HG02623 (cell line): ENCODE measurements around the gene ZMYM2.
"Not testable (repeated sequence)": the region's sequence is repeated elsewhere in the genome, so short reads cannot be mapped to it uniquely, and the experiment has no call there.

ENCODE experiments used
- ATAC-seq: cut with Tn5 transposase; IDR thresholded peaks from one replicate; pipeline ENCODE4 v1.9.1; 2021; ENCODE audit warnings: moderate library complexity; ENCODE audit not compliant: unreplicated experiment

Gene ZMYM2

DNA sequence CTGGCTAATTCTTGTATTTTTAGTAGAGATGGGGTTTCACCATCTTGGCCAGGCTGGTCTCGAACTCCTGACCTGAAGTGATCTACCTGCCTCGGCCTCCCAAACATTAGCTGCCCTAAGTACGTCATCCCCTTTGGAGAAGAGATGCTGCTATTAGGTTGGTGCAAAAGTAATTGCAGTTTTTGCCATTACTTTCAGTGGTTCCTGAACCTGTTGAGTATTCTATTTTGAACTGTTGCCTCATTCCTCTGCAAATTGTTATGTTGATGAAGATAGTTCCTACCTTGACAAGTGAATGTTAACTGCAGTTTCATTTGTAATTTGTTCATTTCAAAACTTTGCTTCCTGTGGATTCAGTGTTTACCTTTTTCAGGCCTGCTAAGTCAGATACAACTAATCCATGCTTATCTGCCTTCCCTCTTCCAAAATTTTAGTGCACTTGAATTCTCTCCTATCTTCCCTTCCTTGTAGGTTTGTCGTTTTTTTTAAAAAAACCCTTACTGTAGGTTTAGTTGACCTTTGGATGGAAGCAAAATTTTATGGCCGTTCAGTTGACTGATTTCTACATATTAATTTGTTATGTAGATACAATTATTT is 24.0 kb downstream of the ZMYM2 start:
- no peak for ATAC-seq

DNA sequence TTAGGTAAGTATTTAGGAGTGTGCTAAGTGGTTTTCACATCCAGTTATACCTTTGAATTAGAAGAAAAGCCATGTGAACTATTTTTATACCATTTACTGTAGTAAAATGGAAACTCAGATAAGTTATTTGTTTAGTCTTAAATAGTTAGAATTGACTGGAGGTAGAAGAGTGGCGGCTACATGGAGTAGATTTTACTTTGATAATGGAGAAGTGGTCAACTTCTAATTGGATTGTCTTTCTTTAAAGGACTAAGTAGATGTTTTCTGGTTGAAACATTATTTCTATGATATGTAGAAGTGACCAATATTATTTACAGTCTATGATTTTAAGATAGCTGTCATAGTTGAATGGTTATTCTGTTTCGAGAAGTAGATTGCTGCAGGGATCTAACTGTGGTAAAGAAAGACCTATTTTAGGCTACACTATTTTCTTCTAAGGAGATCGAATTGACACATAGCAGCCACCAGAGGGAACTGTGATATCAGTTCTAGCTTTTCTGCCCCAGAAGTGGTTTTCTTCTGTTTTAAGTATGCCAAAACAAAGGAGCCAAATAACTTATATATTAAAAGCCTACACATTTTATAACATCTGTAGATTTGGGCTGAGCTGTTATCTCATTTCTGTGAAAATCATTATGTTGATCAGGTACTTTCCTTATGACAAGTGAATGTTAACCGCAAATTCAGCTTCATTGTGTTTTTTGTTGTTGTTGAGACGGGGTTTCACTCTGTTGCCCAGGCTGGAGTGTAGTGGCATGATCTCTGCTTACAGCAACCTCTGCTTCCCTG is 26.1 kb downstream of the ZMYM2 start:
- peak; percentile 57 for ATAC-seq

DNA sequence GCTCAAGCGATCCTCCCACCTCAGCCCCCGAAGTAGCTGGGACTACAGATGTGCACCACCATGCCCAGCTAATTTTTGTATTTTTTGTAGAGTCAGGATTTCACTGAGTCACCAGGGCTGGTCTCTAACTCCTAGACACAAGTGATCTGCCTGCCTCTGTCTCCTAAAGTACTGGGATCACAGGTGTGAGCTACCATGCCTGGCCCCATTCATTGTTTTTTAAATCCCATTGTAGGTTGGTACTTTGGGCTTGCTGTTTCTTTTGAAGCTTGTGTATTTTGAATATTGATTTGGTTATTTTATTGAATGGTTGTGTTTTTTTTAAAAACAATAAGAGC is 26.7 kb downstream of the ZMYM2 start:
- ATAC-seq: no peak

DNA sequence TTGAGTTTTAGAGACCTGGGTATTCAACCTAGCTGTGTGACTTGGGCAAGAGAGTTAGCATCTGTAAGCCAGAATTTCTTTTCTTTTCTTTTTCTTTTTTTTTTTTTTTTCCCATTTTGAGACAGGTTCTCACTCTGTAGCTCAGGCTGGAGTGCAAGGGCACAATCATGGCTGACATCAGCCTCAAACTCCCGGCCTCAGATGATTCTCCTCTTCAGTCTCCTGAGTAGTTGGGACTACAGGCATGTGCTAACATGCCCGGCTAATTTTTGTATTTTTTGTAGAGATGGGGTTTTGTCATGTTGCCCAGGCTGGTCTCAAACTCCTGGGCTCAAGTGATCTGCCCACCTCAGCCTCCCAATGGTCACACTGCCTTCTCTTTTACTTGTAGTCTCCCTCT is 33.0 kb downstream of the ZMYM2 start:
- ATAC-seq: no peak

DNA sequence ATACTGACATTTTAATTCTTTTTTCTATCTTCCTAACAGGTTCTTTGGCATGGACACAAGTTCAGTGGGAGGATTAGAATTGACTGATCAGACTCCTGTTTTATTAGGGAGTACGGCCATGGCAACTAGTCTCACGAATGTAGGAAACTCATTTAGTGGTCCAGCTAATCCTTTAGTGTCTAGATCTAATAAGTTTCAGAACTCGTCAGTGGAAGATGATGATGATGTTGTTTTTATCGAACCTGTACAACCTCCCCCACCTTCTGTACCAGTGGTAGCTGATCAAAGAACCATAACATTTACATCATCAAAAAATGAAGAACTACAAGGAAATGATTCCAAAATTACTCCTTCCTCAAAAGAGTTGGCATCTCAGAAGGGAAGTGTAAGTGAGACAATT is 34.5 kb downstream of the ZMYM2 start:
- ATAC-seq: no peak

DNA sequence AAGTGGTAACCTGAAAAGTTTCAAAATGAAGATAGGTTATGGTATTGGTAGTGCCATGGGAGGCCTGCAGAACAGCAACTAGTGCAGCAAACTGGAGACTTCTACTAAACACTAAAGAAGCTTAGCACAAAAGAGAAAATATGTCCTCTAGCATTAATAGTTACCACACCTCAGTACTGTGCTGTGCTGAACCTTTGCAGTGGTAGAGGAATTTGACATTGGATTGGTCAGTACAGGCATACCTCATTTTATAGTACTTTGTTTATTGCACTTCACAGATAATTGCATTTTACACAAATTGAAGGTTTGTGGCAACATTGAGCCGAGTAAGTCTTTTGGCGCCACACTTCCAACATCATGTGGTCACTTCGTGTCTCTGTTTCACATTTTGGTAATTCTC is 40.4 kb downstream of the ZMYM2 start:
- ATAC-seq: no peak

DNA sequence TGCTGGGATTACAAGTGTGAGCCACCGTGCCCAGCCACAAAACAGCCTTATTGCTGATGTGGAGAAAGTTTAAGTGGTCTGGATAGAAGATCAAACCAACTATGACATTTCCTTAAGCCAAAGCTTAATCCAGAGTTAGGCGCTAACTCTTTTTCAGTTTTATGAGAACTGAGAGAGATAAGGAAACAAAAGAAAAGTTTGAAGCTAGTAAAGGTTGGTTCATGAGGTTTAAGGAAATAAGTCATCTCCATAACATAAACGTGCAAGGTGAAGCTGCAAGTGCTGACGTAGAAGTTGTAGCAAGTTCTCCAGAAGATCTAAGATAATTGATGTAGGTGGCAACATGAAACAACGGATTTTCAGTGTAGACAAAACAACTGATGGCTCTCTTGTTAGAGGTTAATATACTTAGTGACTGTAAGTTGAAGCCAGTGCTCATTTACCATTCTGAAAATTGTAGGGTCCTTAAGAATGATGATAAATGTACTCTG is 41.6 kb downstream of the ZMYM2 start:
- ATAC-seq: no peak

DNA sequence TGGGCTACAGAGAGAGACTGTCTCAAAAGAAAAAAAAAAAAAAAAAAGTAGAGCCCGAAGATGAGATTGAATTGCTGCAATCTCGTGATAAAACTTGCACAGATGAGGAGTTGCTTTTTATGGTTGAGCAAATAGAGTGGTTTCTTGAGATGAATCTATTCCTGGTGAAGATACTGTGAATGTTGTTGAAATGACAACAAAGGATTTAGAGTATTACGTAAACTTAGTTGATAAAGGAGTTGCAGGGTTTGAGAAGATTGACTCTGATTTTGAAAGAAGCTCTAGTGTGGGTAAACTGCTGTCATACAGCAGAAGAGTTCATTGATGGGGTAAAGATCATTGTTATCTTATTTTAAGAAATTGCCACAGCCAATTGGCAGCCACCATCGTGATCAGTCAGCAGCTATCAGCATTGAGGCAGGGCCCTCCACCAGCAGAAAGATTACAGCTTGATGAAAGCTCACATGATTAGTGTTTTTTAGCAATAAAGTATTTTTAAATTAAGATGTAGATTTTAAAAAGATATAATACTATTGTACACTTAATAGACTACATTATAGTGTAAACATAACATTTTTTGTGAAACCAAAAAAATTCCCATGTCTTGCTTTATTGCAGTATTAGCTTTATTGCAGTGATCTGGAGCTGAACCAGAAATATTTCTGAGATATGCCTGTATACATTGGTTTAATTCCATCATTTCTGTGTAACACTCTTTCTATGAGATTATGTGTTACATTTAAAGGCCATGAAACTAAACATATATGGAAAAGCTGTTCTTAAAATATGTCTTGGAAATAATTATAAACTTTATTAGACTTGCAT is 43.1 kb downstream of the ZMYM2 start:
- ATAC-seq: no peak

DNA sequence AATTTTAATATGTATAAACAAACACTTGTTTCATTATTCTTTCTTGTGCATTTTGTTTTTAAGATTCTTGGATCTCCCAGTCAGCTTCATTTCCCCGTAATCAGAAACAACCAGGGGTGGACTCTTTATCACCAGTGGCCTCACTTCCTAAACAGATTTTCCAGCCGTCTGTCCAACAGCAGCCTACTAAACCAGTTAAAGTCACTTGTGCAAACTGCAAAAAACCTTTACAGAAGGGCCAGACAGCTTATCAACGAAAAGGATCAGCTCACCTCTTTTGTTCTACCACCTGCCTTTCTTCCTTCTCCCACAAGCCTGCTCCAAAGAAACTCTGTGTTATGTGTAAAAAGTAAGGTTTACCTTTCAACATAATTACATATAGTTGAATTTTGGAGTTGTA is 44.3 kb downstream of the ZMYM2 start:
- no peak for ATAC-seq

DNA sequence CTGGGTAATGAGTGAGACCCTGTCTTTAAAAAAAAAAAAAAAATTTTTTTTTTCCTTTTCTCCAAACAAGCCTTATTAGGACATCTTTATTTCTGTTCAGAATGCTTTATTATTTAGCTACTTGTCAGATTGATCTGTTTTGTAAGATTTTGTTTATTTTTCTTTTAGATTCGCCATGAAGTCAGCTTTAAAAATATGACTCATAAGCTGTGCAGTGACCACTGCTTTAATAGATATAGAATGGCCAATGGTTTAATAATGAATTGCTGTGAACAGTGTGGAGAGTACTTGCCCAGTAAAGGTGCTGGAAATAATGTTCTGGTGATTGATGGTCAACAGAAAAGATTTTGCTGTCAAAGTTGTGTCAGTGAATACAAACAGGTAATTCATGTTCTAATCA is 47.7 kb downstream of the ZMYM2 start:
- no peak for ATAC-seq

DNA sequence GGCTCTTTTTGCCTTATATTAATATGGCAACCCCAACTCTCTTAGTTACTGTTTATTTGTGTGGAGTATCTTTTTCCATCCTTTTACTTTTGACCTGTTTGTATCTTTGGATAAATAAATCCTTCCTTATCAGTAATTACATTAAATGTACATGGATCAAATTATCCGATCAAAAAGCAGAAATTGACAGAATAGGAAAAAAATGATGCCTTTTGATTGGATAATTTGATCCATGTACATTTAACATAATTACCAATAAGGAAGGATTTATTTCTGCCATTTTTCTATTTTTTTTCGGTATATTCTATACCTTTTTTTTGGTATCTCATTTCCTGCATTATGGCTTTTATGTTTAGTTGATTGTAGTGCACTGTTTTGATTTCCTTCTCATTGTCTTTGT is 57.2 kb downstream of the ZMYM2 start:
- ATAC-seq: no peak

DNA sequence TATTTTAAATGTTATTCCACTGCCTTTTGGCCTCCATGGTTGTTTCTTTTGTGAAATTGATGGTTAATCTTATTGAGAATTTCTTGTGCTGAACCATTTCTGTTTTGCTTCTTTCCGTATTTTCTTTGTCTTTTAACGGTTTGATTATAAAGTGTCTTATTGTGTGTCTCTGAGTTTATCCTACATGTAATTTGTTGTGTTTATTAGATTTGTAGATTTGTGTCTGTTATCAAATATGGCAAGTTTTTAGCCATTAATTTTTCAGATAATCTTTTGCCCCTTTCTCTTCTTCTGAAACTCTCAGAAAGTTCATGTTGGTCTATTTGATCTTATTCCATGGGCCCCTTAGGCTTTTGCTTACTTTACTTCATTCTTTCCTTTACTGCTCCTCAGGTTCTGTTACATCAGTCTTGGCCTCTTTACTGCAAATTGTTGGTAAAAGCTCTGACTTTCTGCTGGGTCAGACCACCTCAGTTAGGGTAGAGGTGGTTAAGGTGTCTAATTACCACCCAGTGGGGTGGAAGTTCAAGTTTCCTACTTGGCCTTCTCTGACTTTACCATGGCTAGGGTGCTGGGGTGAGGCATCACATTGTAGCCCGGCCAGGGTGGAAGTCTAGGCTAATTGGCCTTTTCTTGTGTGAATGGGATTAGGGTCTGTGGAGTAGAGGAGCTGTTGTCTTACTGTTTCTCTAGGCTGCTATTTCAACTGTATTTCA is 58.3 kb downstream of the ZMYM2 start:
- no peak for ATAC-seq

DNA sequence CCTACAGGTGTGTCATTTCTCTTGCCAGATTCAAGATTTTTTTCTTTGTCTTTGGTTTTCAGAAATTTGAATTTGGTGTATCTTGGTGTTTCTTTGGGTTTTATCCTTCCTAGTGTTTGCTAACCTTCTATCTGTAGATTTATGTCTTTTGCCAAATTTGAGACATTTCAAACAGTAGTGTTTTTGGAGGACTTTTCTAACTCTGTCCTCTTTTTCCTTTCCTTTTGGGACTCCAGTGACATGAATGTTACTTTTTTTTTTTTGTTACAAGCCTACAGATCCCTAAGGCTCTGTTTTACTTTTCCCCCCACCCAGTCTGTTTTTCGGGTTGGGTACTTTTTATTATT is 58.8 kb downstream of the ZMYM2 start:
- ATAC-seq: no peak

DNA sequence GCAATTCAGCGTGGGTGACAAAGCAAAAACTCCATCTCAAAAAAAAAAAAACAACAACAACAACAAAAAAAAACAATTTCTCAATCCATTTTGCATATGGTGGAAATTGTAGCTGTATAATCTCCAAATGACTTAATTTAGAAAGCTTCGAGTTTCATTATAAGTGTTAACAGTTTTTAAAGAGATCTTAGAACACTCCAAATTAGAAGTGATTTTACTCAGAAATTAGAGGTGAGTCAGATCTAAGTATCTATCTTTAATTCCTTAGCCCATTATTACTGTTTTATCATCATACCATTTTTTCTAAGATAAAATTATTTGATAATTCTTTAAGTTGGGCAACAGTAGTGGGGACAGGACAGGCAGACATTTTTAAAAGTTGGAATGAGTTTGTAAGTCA is 60.5 kb downstream of the ZMYM2 start:
- ATAC-seq: no peak

DNA sequence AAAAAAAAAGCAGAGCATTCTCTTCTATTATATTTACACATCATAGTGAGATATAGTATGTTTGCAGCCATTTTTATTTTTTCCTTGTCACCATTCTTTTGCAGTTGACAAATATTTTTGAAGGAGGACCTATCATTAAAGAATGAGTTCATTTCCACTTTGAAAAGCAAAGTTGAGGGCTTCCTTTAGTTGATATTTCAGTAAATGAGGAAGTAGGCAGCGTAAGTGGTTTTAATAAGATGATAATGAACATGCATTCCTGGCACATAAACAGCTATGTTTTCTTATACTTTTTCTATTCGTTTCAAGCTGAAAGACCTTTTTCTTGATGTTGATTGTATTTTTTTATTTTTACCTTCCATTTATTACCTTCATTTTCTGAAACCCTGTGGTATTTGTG is 66.2 kb downstream of the ZMYM2 start:
- no peak for ATAC-seq

DNA sequence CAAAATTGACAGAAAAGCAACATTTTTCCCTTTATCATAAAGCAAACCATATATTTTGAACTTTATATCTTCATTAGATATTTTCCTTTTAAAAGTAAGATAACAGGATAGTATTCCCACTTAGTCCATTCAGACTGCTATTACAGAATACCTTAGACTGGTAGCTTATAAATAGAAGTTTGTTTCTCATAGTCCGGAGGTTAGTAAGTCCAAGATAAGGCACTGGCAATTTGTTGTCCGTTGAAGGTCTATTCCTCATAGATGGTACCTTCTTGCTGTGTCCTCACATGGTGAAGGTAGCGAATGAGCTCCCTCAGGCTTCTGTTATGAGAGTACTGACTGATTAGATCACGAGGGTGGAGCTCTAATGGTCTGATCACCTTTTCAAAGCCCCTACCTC is 70.4 kb downstream of the ZMYM2 start:
- no peak for ATAC-seq

DNA sequence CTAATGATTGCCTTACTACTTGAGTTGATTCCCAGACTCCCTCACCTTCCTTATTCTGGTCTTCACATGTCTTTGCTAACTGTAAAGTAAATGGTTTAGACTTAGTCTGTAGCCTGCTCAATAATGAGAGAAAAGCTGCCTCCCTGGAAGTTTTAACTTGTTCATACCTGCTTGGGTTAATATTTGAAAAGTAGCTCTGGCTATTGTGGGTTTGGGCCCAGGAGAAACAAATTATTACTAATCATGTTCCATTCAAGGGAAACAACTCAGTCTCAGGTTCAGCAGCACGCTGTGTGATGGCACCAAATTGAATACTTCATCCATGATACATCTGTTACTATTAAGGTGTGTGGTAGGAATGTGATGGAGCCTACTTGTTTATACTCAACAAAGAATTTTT is 75.0 kb downstream of the ZMYM2 start:
- no peak for ATAC-seq

DNA sequence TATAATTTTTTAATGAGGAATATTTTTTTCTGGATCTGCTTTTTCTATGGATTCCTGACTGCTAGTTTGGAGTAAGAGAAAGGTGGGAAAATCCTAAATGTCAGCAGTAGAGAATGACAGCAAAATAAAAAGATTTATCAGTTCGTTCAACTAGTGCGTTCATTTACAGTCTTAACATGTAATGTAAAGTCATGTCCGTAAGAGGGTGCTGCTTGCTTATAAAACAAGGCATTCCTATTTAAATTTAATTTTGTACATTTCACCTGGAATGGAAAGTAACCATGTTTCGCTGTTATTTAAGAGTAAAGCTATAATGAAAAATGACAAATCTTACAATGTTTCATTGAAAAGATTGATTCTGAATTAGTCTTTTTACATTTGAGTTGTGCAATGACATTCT is 76.6 kb downstream of the ZMYM2 start:
- ATAC-seq: no peak

DNA sequence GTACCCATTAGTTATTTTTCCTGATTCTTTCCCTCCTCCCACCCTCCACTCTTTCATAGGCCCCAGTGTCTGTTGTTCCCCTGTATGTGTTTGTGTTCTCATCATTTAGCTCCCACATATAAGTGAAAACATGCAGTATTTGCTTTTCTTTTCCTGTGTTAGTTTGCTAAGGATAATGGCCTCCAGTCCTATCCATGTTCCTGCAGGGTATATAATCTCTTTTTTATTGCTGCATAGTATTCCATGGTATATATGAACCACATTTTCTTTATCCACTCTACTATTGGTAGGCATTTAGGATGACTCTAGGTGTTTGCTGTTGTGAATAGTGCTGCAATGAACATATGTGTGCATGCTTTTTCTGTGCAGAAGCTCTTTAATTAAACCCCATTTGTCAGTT is 79.4 kb downstream of the ZMYM2 start:
- ATAC-seq: no peak

DNA sequence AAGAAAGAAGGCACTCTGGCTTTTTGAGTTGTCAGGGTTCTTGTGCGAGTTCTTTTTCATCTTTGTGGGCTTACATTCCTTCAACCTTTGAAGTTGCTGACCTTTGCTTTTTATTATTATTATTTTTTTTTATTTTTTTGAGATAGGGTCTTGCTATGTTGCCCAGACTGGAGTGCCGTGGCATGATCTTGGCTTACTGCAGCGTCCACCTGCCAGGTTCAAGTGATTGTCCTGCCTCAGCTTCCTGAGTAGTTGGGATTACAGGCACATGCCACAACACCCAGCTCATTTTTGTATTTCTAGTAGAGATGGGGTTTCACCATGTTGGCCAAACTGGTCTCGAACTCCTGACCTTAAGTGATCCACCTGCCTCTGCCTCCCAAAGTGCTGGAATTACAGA is 84.1 kb downstream of the ZMYM2 start:
- not testable (repeated sequence) for ATAC-seq

DNA sequence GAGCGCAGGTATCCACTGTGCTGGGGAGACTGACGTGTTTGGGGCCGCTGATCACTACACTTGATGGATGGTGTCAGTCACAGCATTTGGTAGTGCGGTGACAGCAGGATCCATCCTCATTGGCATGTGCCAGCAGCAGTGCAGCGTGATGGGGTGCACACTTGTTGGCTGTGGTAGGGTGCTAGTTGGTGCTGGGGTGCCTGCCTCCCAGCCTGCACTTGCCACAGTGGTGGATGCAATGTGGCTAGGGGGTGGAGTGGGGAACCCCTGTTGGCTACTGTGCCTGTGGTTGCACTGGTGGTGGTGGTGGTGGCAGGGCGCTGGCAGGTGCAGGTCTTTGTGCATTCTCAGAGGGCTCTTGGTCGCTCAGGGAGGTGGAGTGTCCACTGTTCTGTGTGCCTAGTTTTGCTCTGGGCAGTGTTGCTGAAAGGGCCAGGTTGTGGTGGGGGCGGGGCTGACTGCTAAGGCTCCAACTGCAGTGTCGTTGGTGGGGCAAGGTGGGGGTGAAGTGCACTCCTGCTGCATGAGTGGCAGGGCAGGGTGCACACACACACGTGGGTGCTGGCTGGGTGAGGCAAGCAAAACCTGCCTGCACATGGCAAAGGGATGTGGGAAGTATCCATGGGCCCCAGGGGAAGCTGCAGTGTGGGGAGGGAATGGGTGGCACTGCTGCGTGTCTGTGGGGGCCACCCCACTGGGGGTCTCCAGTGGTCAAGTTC is 84.8 kb downstream of the ZMYM2 start:
- no peak for ATAC-seq
